Measurements from ENCODE around the gene PLEK2. TPM values are rescaled to one million over a fixed set of nuclear protein-coding genes. Genes with fewer than 3 reads are reported as not detected.
"Not testable (repeated sequence)": the region's sequence is repeated elsewhere in the genome, so short reads cannot be mapped to it uniquely, and the experiment has no call there.

PLEK2 gene
- total and polyA plus RNA-seq, 3 experiments from 2014 or later = 0.58 to 1.2 (median 0.81) TPM

GRCh38 chr14:67343601-67344230 is 68.2 kb downstream of the PLEK2 start:
- no peak for DNase-seq
- Histone ChIP-seq H3K9me3 (ENCODE audit: low read length) (no peaks in the 10 kb centered on the region), H3K36me3 (ENCODE audit: insufficient read depth, low read length) (peaks cover 20% of the 10 kb centered on the region), H3K27ac (ENCODE audit: low read depth, low read length) (no peak overlapping the region), H3K4me3 (ENCODE audit: low read length) (no peak overlapping the region), H3K27me3 (ENCODE audit: insufficient read depth, low read length, poor library complexity, severe bottlenecking) (no peaks in the 10 kb centered on the region), H3K4me1 (ENCODE audit: insufficient read depth, low read length) (no peaks in the 10 kb centered on the region)
- Mint-ChIP-seq H3K36me3 (peaks cover 6 to 67% (median 15%) of the 10 kb centered on the region in 3 donors), H3K9me3 (no peaks in the 10 kb centered on the region), H3K4me3 (no peak overlapping the region), H3K27ac (peak overlapping the region in 2 of 8 donors; percentile 17 to 47), H3K4me1 (no peaks in the 10 kb centered on the region), H3K27me3 (no peaks in the 10 kb centered on the region)
- CTCF ChIA-PET = no interaction called here
- POLR2A ChIA-PET = no interaction called here

DNA sequence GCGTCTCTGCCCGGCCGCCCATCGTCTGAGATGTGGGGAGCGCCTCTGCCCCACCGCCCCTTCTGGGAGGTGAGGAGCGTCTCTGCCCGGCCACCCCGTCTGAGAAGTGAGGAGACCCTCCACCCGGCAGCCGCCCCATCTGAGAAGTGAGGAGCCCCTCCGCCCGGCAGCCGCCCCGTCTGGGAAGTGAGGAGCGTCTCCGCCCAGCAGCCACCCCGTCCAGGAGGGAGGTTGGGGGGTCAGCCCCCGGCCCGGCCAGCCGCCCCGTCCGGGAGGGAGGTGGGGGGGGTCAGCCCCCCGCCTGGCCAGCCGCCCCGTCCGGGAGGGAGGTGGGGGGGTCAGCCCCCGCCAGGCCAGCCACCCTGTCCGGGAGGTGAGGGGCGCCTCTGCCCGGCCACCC is 70.7 kb downstream of the PLEK2 start:
- H3K4me1 Mint-ChIP-seq; H3K27ac ChIP-seq (ENCODE audit: low read depth, low read length); H3K4me1 ChIP-seq (ENCODE audit: insufficient read depth, low read length); CTCF ChIA-PET; H3K27ac Mint-ChIP-seq; H3K4me3 ChIP-seq (ENCODE audit: low read length); POLR2A ChIA-PET; H3K9me3 Mint-ChIP-seq; H3K27me3 ChIP-seq (ENCODE audit: insufficient read depth, low read length, poor library complexity, severe bottlenecking); H3K9me3 ChIP-seq (ENCODE audit: low read length); H3K4me3 Mint-ChIP-seq; H3K27me3 Mint-ChIP-seq; DNase-seq: not testable (repeated sequence)
- H3K36me3 Mint-ChIP-seq = peaks cover 6 to 69% (median 17%) of the 10 kb centered on the region in 3 donors
- H3K36me3 ChIP-seq (ENCODE audit: insufficient read depth, low read length) = peaks cover 29% of the 10 kb centered on the region

Other genes with a start within 250 kb of the PLEK2 start
- gene GARIN2, start 222.7 kb downstream of the PLEK2 start, total RNA-seq = not detected
- not detected for gene GARIN2, start 222.7 kb downstream of the PLEK2 start, polyA plus RNA-seq
- 1 to 10 TPM; 5.6 to 6.7 TPM for gene PALS1, start 170.7 kb downstream of the PLEK2 start, total RNA-seq
- gene PALS1, start 170.7 kb downstream of the PLEK2 start, polyA plus RNA-seq = 1.8 TPM
- gene ATP6V1D, start 52.4 kb downstream of the PLEK2 start, total RNA-seq = 10 to 100 TPM; 34.4 to 35.4 TPM
- 49.9 TPM for gene ATP6V1D, start 52.4 kb downstream of the PLEK2 start, polyA plus RNA-seq
- gene EIF2S1, start 51.8 kb downstream of the PLEK2 start, total RNA-seq = 100 to 1,000 TPM; 329 to 338 TPM
- gene EIF2S1, start 51.8 kb downstream of the PLEK2 start, polyA plus RNA-seq = 145 TPM
- 1 to 10 TPM; 3.2 to 4.4 TPM for gene TMEM229B, start 76.6 kb upstream of the PLEK2 start, total RNA-seq
- gene TMEM229B, start 76.6 kb upstream of the PLEK2 start, polyA plus RNA-seq = 34.4 TPM
- gene PLEKHH1, start 121.1 kb upstream of the PLEK2 start, total RNA-seq = under 1 TPM; 0.77 to 0.86 TPM
- gene PLEKHH1, start 121.1 kb upstream of the PLEK2 start, polyA plus RNA-seq = not detected
- 10 to 100 TPM; 24.2 to 26.1 TPM for gene PIGH, start 188.1 kb upstream of the PLEK2 start, total RNA-seq
- gene PIGH, start 188.1 kb upstream of the PLEK2 start, polyA plus RNA-seq = 39.3 TPM
- 1 to 10 TPM; 2.3 to 2.8 TPM for gene ARG2, start 207.8 kb upstream of the PLEK2 start, total RNA-seq
- gene ARG2, start 207.8 kb upstream of the PLEK2 start, polyA plus RNA-seq = 1.2 TPM